GM10266 (cell line): ENCODE measurements around the gene CISD3.

Experiments
- DNase-seq: peaks from one replicate; pipeline ENCODE4 v3.0.0; 2012; ENCODE audit errors: extremely low spot score
- TF ChIP-seq, protein P1 (sequence below): IDR thresholded peaks from 2 replicates; pipeline ENCODE4 v1.5.1; 2012; ENCODE audit warnings: mild to moderate bottlenecking, low read depth; ENCODE audit not compliant: control insufficient read depth, insufficient read depth; ENCODE audit errors: missing control alignments

Gene CISD3

DNA sequence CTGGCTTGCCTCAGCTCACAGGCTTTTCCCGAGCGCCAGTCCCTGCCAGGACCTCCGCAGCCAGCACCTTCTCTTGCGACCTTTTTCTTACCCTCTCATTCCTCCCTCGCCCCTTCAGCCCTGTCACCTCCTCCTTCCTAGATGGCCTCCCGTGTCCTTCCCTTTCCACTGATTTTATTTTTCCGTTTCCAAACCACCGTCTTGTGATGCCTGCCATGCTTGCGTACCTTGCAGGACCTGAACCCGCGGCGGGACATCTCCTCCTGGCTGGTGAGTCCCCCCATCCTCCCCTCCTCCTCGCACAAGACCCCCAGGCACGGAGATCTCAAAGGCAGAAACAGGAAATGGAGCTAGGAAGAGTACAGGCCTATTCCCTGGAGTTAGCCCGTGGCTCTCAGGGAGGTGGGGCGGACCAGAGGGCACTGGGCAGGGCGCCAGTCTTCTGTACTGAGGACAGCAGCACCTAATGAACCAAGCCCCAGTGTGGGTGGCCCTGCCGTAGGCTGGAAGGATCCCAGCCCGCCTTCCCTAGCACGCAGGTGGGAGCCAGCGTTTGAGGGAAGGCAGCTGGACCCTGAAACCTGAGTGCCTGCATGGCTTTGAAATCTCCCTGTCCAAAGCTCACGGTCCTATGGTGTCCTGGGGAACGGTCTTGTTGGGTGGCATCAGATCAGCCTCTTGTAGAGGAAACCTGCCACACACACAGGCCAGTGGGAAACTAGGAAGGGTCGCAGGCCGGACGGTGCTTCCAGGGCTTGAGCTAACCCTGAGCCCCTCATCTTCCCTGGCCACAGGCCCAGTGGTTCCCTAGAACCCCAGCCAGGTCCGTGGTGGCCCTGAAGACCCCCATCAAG lies 612 bp downstream of the CISD3 start:
- TF ChIP-seq, protein P1, sequence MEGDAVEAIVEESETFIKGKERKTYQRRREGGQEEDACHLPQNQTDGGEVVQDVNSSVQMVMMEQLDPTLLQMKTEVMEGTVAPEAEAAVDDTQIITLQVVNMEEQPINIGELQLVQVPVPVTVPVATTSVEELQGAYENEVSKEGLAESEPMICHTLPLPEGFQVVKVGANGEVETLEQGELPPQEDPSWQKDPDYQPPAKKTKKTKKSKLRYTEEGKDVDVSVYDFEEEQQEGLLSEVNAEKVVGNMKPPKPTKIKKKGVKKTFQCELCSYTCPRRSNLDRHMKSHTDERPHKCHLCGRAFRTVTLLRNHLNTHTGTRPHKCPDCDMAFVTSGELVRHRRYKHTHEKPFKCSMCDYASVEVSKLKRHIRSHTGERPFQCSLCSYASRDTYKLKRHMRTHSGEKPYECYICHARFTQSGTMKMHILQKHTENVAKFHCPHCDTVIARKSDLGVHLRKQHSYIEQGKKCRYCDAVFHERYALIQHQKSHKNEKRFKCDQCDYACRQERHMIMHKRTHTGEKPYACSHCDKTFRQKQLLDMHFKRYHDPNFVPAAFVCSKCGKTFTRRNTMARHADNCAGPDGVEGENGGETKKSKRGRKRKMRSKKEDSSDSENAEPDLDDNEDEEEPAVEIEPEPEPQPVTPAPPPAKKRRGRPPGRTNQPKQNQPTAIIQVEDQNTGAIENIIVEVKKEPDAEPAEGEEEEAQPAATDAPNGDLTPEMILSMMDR = no peak
- DNase-seq = no peak

- DNase-seq = no peak
- TF ChIP-seq, protein P1 = no peak
Observed at GRCh38 chr17:38731526-38732294, 1.6 kb downstream of the CISD3 start.

DNA sequence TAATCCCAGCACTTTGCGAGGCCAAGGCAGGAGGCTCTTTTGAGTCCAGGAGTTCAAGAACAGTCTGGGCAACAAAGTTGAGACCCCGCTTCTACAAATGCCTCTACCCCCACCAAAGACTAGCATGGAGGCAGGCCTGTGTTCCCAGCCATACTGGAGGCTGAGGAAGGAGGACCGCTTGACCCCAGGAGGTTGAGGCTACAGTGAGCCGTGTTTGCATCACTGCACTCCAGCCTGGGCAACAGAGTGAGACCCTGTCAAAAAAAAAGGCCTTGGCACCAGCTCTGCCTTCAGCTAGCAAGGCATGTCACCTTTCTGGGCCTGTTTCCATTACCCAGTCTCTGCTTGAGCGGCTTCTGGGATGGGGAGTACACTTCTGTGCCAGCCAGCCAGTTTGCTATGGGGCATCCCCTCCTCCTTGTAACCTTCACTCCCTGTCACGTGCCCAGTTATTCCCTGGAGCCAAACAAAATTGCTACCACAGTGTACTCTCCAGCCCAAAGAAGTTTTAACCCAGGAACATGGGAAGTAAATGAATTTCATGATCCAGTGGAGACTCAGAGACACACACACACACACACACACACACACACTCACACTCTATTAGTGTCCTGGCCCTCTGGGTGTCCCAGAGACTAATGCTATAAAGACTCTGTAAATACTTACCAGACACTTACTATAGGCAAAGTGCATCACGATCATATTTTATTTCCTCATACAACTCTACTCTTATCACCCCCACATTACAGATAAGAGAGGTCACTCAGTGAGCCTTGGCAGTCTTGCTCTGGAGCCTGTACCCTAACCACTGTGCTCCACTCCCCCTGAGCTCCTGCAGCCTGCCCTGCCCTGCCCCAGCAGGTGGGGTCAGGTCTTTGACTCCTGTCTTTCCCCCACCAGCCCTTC lies 2.5 kb downstream of the CISD3 start:
- TF ChIP-seq, protein P1 = no peak
- no peak for DNase-seq

DNA sequence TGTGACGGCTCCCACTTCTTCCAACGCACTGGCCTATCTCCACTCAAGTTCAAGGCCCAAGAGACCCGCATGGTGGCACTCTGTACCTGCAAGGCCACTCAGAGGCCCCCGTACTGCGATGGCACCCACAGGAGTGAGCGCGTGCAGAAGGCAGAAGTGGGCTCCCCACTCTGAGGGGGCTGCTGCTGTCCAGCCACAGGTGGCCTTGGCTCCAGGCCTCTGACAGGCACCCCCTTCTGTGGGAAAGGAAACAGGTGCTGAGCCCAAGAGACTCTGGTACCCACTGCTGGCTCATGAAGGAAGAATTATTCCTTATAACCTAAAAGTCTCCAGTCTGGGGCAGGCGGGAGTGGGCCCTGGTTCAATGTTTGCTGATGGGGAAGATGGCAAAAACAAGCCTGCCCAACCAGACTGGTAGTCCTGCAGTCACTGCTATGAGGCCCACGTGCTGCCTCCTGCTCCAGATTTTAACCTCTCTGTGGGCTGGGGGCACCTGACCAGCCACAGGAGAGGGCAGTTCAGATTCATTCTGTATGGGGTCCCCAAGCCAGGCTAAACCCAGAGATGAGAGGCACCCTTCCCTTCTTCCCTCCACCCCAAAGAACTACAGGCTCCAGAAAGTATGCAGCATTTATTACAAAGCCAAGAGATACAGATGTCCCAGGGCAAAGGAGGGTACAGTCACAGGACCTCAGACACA lies 3.3 kb downstream of the CISD3 start:
- DNase-seq = no peak
- TF ChIP-seq, protein P1 = no peak

- no peak for DNase-seq
- TF ChIP-seq, protein P1 = peak; percentile 36
Observed at GRCh38 chr17:38733982-38734973, 4.1 kb downstream of the CISD3 start.
